Upper lobe of right lung (tissue), 1 donor: Measurements from ENCODE around the gene MRPS12. TPM values are rescaled to one million over a fixed set of nuclear protein-coding genes. Genes with fewer than 3 reads are reported as not detected.
A peak's percentile ranks its signal among the peaks of the same experiment; 100 is the strongest.

ENCODE experiments used
- ATAC-seq: fragments of 200-7000 bp; cut with Tn5 transposase; one replicate; pipeline ENCODE4 v1.9.1; 2020; ENCODE audit warnings: mild to moderate bottlenecking, moderate library complexity
- DNase-seq: peaks from one replicate; pipeline ENCODE4 v3.0.0-alpha.2; 2020
- H3K27ac ChIP-seq: fragments of 200-600 bp; one replicate; pipeline ENCODE4 v1.8.0; 2022
- H3K27me3 ChIP-seq: fragments of 200-600 bp; one replicate; pipeline ENCODE4 v1.8.0; 2022; ENCODE audit warnings: mild to moderate bottlenecking
- H3K36me3 ChIP-seq: fragments of 200-600 bp; one replicate; pipeline ENCODE4 v1.8.0; 2022
- H3K4me1 ChIP-seq: fragments of 200-600 bp; one replicate; pipeline ENCODE4 v1.8.0; 2022
- H3K4me3 ChIP-seq: fragments of 200-600 bp; one replicate; pipeline ENCODE4 v1.8.0; 2022; ENCODE audit warnings: mild to moderate bottlenecking
- H3K9me3 ChIP-seq: fragments of 200-600 bp; one replicate; pipeline ENCODE4 v1.8.0; 2022
- CTCF ChIP-seq: fragments of 200-600 bp; IDR thresholded peaks from one replicate; pipeline ENCODE4 v1.8.0; 2022; ENCODE audit warnings: antibody characterized with exemption
- intact Hi-C: fragments of 100-400 bp; cut with DNase I; formaldehyde crosslinking; loops from one replicate; pipeline ENCODE4 v1.11.0; 2022
- total RNA-seq: library from RNA; stranded (reverse); fragmentation: NEBNext Ultra II Directional; extraction: Animal tissue kit (Norgen Biotek cat#: 25700); gene quantifications from one replicate; pipeline ENCODE4 v1.2.1, GENCODE V29; 2021
- donor health status: DM: no; HTN: yes; CAD: no; lungs with severe emphysema.

MRPS12 gene
- total RNA-seq, 1 donor from 2014 or later: 28.8 TPM

GRCh38 chr19:38945562-38946228 lies 15.0 kb downstream of the MRPS12 start:
- no peaks in the 10 kb centered on the region for H3K9me3 ChIP-seq
- DNase-seq (no peak), ATAC-seq (no peak)
- intact Hi-C loops: no loop called here
- H3K27ac ChIP-seq: no peak overlapping the region
- no peaks in the 10 kb centered on the region for H3K36me3 ChIP-seq
- peaks cover 8% of the 10 kb centered on the region for H3K4me1 ChIP-seq
- H3K4me3 ChIP-seq: no peak overlapping the region
- no peaks in the 10 kb centered on the region for H3K27me3 ChIP-seq
- TF ChIP-seq CTCF: no peak

GRCh38 chr19:38946229-38947010 lies 15.7 kb downstream of the MRPS12 start:
- intact Hi-C loops: no loop called here
- ATAC-seq: no peak

GRCh38 chr19:38949580-38950367 lies 19.0 kb downstream of the MRPS12 start:
- Histone ChIP-seq H3K36me3 (no peaks in the 10 kb centered on the region), H3K4me1 (peaks cover 8% of the 10 kb centered on the region), H3K9me3 (no peaks in the 10 kb centered on the region), H3K27me3 (no peaks in the 10 kb centered on the region), H3K4me3 (peak overlapping the region; percentile 43), H3K27ac (no peak overlapping the region)
- intact Hi-C loops: no loop called here
- no peak for TF ChIP-seq CTCF
- DNase-seq (peak; percentile 95), ATAC-seq (peak; percentile 97)

More at GRCh38 chr19:38946229-38947010, 15.7 kb downstream of the MRPS12 start:
- Histone ChIP-seq H3K36me3 (no peaks in the 10 kb centered on the region), H3K27ac (no peak overlapping the region), H3K9me3 (no peaks in the 10 kb centered on the region), H3K4me3 (no peak overlapping the region), H3K4me1 (peaks cover 8% of the 10 kb centered on the region), H3K27me3 (no peaks in the 10 kb centered on the region)
- DNase-seq: no peak
- TF ChIP-seq CTCF: no peak

- Histone ChIP-seq H3K36me3 (no peaks in the 10 kb centered on the region), H3K27me3 (no peaks in the 10 kb centered on the region), H3K27ac (no peak overlapping the region), H3K4me1 (peaks cover 8% of the 10 kb centered on the region), H3K4me3 (no peak overlapping the region), H3K9me3 (no peaks in the 10 kb centered on the region)
- ATAC-seq (no peak), DNase-seq (no peak)
- TF ChIP-seq CTCF: no peak
- intact Hi-C loops: no loop called here
Measured at GRCh38 chr19:38951187-38951586, 20.4 kb downstream of the MRPS12 start.

GRCh38 chr19:38952395-38953165 lies 21.8 kb downstream of the MRPS12 start:
- no peak for DNase-seq
- Histone ChIP-seq H3K27ac (no peak overlapping the region), H3K4me3 (no peak overlapping the region), H3K27me3 (no peaks in the 10 kb centered on the region), H3K36me3 (no peaks in the 10 kb centered on the region), H3K9me3 (no peaks in the 10 kb centered on the region), H3K4me1 (peaks cover 8% of the 10 kb centered on the region)
- intact Hi-C loops: no loop called here
- ATAC-seq: peak; percentile 62
- peak; percentile 40 for TF ChIP-seq CTCF
